Measurements from ENCODE around the gene TOMM7. TPM values are rescaled to one million over a fixed set of nuclear protein-coding genes. Genes with fewer than 3 reads are reported as not detected.

TOMM7 gene
- total RNA-seq, result 145 and 181 TPM in 2 replicates

DNA sequence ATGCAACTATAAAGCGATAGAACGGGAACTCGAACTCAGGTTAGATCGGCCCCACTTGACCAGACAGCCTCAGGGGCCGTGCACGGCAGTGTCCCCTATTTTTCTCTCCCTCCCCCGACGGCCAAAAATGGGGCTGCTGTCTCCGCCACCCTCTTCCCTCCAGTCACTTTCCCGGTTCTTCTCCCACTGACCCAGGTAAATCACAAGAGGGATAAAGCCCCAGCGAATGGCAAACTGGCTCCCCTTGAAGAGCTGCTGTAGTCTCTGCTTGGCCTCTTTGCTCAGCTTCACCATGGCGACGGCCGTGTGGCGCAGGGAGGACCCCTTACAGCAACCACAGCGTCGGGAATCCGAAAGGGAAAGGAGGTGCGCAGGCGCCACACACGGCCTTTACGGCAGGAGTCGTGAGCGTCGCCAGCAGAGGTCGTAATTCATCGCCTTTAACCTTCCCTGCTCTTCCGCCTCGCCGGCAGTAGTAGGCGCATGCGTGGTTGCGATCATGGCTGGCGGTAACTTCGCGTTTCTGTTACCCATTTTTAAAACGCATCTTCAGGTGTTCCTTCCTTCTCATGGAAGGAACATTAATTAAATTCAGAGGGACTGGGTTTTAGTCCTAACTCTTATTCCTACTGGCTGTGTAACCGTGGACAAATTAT, at the start of gene TOMM7:
TSS of gene TOMM7 (minus strand) at position 364 of the 656 bp plus-strand sequence. CDS start at position 294, 70 bp downstream.

Other genes with a start within 250 kb of the TOMM7 start
- gene IL6, start 95.6 kb downstream of the TOMM7 start, total RNA-seq, result 3.3 TPM in 1 of 2 replicates, not detected in the other
- gene HYCC1, start 191.3 kb upstream of the TOMM7 start, total RNA-seq, result 30.4 and 43.0 TPM in 2 replicates